ENCODE measurements around the gene OR56B1.

DNA sequence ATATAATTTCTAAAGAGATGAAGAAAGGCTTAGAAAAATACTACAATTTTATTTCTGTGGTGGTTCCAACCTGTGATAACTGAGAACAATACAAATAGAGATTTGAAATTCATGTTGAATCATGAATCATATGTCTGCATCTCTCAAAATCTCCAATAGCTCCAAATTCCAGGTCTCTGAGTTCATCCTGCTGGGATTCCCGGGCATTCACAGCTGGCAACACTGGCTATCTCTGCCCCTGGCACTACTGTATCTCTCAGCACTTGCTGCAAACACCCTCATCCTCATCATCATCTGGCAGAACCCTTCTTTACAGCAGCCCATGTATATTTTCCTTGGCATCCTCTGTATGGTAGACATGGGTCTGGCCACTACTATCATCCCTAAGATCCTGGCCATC is at the start of gene OR56B1:
- TF ChIP-seq, protein P1, sequence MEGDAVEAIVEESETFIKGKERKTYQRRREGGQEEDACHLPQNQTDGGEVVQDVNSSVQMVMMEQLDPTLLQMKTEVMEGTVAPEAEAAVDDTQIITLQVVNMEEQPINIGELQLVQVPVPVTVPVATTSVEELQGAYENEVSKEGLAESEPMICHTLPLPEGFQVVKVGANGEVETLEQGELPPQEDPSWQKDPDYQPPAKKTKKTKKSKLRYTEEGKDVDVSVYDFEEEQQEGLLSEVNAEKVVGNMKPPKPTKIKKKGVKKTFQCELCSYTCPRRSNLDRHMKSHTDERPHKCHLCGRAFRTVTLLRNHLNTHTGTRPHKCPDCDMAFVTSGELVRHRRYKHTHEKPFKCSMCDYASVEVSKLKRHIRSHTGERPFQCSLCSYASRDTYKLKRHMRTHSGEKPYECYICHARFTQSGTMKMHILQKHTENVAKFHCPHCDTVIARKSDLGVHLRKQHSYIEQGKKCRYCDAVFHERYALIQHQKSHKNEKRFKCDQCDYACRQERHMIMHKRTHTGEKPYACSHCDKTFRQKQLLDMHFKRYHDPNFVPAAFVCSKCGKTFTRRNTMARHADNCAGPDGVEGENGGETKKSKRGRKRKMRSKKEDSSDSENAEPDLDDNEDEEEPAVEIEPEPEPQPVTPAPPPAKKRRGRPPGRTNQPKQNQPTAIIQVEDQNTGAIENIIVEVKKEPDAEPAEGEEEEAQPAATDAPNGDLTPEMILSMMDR (IDR thresholded peaks at IDR 0.05): no peak
- no peak for TF ChIP-seq POLR2A (IDR thresholded peaks at IDR 0.05)
